ENCODE data around the gene ENTHD1. TPM values are rescaled to one million over a fixed set of nuclear protein-coding genes. Genes with fewer than 3 reads are reported as not detected.
"Not testable (repeated sequence)": the region's sequence is repeated elsewhere in the genome, so short reads cannot be mapped to it uniquely, and the experiment has no call there.

The ENTHD1 gene
- total RNA-seq, 1 donor = not detected

DNA sequence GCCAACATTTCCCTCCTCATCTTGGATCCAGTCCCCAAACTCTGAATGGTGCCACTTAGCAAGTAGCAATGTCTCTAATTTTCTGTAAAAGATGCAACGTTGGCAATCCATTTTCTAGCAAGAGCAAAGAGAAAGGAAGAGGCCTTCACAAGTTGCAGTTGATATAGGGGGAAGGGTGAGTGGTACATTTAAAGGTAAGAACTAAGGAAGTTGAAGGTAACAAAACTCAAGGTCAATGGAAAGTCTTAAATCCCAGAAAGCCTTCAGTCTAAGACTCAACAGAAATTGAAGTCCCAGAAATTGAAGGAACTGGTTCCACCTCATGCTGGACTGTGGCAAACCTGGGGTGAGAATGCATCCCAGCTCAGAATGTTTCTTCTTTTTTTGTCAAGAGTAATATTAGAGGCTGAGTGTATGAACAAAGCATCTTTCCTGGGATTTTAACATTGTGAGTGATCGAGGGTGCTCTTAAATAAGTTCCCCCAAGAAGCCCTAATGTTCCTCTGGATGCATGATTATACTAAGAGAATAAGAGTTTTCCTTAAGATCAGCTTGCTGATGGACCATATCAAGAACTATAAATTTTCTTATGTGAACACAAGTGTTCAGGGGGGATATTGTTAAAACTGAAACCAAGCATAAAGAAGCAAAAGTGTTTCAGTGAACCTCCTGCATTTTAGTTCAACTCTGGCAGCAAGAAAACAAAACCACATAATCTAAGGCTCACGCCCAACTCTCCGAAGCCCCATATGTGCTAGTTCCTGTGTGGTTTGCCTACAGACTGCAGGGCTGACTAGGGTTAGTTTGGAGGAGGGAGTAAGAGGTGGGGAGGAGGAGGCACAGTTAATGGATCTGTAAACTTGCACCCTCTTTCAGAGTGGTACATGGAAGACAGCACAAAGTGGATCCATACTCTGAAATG, 7.0 kb upstream of the ENTHD1 start, which contains the start of gene GRAP2:
TSS of gene GRAP2 (plus strand) at position 779 of the 922 bp plus-strand sequence. CDS start 46,023 bp downstream, outside the sequence.
- peak in 2 of 3 donors; percentile 27 to 78 for DNase-seq (ENCODE audit: low read depth in 2 of 3, low spot score in 2 of 3)

DNA sequence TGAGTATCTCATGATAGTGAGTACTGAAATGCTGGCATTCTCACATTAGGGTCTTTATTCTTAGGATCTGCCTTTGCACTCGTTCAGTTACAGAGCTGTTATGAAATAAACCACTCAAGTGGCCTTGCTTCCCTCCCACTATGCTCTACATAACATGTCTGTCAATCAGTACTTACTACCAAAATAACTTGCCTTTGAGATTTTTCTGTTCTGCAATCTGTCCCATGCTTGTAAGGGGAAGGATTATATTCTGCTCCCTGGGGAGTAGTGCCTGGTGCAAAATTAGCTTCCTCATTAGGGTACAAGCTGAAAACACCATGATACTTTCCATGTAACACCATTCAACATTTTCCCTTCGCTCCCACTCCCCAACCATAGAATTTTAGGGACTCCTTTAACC, 5.4 kb upstream of the ENTHD1 start:
- DNase-seq (ENCODE audit: low read depth in 2 of 3, low spot score in 2 of 3) = peak in 1 of 3 donors; percentile 12

DNA sequence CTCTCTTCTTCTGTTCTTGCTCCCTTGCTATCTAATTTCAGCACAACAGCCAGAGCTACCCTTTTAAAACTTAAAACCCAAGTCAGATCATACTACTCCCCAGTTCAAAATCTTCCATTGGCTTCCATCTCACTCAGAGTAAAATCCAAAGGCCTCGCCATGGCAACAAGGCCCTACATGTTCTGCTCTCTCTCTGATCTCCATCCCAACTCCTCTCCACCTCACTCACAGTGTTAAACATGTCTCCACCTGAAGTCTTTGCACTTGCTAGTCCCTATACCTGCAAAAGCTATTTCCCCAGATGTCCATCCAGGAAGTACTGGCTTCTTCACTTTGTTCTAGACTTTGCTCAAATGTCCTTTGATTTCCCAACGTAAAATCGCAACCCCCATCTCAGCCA, 4.3 kb upstream of the ENTHD1 start:
- DNase-seq (ENCODE audit: low read depth in 2 of 3, low spot score in 2 of 3) = no peak

DNA sequence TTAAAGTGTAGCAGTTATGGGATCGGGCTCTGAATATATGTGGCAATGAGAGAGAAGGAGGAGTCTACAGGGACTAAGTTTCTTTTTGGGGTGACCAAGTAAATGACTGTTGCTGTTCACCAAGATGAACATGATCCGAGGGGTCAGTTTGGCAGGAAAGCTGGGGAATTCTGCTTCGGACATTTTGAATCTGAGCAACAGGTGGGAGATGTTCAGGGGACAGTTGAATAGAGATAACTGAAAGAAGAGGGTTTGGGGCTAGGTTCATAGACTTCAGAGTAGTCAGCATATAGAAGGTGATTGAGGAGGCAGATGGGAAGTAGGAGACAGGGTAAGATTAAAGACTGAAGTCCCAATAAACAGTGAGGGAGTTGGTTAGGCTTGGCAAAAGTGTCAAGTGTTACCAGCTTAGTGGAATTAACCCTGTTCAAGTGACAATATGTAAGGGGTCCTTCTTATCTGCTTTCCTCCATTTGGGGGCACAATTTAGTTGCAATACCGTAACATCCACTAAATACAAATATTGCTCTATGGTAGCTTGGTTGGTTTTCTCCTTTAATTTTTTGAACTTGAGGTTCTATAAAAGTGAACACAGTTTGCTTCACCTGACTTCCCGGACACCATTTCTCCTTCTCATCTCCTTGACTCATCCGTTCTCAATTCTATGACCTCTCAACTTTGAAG, 2.9 kb upstream of the ENTHD1 start:
- DNase-seq (ENCODE audit: low read depth in 2 of 3, low spot score in 2 of 3) = no peak

DNA sequence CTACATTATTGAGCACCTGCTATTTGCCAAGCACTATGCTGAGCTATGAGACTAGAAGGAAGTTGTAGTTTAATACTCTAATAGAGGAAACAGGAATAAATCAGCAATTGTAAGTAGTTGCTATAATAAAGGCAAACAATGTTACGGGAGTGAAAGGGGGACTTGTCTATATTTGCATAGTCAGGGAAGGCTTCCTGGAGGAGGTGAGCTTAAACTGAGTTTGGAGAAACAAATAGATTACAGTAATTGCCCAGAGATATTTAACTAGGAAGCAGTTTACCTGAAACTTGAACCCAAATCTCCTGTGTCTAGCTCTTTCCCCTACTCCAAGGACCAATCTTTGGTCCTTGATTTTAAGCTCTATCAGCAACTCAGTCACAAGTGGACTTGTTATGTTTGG, 2.1 kb upstream of the ENTHD1 start:
- no peak for DNase-seq (ENCODE audit: low read depth in 2 of 3, low spot score in 2 of 3)

DNA sequence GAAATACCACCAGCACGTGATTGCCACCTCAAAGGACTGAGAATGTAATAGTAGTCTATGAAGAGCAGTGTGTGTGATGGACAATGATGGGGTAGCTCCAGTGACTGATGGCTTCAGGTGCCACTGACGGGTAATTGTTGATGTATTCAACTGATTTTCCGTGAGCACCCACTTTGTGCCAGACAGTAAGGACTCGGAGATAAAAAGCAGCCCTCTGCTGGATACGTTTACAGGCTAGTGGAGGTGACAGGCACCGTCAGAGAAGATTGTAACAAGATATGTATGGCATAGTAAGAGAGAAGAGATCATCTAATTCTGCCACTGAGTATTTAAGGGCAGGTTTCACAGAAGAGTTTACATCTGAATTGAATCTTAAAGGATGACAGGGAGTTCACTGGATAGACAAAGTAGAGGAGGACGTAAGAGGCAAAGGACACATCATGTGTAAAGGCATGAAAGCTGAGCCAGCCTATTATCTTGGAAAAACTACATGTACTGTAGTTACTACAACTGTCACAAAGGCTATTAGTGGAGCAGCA, 1.1 kb upstream of the ENTHD1 start:
- DNase-seq (ENCODE audit: low read depth in 2 of 3, low spot score in 2 of 3) = no peak

DNA sequence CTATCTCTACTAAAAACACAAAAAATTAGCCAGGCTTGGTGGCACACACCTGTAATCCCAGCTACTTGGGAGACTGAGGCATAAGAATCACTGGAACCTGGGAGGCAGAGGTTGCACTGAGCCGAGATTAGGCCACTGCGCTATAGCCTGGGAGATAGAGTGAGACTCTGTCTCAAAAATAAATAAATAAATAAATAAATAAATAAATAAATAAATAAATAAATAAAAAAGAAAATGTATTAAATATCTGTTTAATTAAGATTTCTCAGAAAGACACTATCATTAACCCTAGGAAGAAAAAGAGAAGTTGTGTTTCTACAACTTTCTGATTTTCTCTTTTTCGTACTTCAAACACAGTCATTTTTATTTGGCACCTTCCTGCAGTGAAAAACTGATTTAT, 3.6 kb downstream of the ENTHD1 start:
- not testable (repeated sequence) for DNase-seq (ENCODE audit: low read depth in 2 of 3, low spot score in 2 of 3)

DNA sequence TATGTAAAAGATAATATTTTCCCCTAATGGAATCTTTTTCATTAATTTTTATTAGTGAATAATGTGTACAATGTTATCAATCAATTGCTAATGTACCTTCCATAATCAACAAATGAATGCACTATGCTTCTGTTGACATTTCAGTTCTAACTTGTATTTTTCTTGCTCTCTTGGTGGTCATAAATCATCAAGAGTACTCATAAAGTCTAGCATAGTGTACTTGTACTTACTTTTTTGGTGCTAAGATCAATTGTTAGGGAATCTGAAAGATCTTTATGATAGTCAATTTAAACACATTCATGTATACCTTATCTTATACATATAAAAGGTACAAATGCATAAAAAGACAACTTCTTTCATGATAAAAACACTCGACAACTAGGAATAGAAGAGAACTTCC, 10.5 kb downstream of the ENTHD1 start:
- no peak for DNase-seq (ENCODE audit: low read depth in 2 of 3, low spot score in 2 of 3)

DNA sequence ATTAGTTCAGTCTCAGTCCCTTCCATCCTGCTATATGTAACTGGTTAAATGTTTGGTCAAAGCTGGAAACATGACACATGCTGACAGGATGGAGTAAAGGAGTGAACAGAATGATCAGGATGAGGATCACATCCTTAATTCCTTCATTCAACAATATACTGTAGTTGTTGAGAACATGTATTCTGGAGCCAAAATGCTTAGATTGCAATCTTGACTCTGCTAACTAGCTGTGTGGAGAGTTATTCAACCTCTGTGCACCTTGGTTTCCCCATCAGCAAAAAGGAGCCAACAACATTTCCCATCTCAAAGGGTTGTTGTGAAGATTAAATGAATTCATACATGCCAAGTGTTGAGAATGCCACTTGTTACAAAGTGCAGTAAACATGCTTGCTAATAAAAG, 12.8 kb downstream of the ENTHD1 start:
- no peak for DNase-seq (ENCODE audit: low read depth in 2 of 3, low spot score in 2 of 3)

DNA sequence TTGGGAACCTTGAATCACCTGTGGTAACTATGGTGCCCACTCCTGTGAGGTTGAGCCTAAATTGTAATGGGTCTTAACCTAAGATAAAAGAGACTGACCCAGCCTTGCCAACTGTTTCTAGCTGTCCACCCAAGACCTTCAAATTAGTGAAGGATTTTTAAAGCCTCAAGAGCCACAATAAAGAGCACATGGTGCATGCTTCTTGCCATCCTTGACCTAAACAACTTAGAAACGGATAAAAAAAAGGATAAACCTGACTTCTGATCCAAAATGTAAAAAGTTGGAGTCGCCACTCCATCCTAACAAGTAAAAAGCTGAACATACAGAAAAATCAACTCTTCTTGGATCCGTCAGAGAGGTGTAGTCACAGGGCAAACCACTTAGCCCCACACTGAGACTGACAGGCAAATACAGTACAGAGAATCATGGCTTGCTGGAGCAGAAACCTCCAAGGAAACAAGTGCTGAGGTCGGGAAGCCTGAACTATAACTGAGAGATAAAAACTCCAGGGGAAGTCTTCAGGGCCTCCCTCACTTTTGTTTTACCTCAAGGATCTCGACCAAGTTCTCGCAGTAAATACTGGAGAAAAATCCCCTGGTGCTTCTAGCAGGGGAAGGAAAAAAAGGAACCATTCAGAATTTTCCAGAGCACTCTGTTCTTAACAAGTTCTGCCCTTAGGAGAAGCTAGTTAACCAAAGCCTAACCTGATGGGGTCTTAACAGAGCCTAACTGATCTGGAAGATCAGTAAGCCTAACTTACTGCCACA, 16.3 kb downstream of the ENTHD1 start:
- DNase-seq (ENCODE audit: low read depth in 2 of 3, low spot score in 2 of 3) = no peak

DNA sequence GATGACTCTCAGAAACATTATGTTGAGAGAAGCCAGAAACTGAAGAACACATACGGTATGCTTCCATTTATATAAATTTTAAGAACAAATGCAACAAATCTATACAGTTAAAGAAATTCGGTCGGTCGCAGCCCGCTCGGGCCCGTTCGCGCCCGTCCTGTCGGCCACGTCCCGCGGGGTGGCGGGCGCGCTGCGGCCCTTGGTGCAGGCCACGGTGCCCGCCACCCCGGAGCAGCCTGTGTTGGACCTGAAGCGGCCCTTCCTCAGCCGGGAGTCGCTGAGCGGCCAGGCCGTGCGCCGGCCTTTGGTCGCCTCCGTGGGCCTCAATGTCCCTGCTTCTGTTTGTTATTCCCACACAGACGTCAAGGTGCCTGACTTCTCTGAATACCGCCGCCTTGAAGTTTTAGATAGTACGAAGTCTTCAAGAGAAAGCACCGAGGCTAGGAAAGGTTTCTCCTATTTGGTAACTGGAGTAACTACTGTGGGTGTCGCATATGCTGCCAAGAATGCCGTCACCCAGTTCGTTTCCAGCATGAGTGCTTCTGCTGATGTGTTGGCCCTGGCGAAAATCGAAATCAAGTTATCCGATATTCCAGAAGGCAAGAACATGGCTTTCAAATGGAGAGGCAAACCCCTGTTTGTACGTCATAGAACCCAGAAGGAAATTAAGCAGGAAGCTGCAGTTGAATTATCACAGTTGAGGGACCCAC, 18.2 kb downstream of the ENTHD1 start:
- DNase-seq (ENCODE audit: low read depth in 2 of 3, low spot score in 2 of 3) = peak in 1 of 3 donors; percentile 9

DNA sequence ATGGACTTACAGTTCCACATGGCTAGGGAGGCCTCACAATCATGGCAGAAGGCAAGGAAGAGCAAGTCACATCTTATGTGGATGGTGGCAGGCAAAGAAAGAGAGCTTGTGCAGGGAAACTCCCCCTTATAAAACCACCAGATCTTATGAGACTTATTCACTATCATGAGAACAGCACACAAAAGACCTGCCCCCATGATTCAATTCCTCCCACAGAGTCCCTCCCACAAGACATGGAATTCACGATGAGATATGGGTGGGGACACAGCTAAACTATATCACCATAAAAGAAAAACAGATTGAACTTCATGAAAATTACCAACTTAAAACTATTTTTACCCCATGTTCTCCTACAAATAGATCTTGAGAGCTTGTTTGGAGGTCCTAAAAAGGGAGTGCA, 19.6 kb downstream of the ENTHD1 start:
- no peak for DNase-seq (ENCODE audit: low read depth in 2 of 3, low spot score in 2 of 3)

DNA sequence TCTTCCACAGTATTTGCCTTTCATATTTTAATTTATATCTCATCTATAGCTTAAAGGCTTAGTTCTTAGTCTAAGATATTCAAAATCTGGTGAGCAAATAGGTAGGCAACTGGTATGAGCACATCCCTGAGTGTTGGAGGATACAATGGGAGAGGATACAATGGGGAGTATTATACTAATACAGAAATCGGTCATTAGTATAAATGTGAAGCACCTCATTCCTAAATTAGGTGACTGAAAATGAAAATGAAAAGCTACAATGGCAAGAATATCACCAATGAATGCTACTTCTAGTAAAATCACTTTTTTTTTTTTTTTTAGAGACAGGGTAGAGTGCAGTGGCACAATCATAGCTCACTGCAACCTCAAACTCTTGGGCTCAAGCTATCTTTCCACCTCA, 21.0 kb downstream of the ENTHD1 start:
- DNase-seq (ENCODE audit: low read depth in 2 of 3, low spot score in 2 of 3) = no peak

DNA sequence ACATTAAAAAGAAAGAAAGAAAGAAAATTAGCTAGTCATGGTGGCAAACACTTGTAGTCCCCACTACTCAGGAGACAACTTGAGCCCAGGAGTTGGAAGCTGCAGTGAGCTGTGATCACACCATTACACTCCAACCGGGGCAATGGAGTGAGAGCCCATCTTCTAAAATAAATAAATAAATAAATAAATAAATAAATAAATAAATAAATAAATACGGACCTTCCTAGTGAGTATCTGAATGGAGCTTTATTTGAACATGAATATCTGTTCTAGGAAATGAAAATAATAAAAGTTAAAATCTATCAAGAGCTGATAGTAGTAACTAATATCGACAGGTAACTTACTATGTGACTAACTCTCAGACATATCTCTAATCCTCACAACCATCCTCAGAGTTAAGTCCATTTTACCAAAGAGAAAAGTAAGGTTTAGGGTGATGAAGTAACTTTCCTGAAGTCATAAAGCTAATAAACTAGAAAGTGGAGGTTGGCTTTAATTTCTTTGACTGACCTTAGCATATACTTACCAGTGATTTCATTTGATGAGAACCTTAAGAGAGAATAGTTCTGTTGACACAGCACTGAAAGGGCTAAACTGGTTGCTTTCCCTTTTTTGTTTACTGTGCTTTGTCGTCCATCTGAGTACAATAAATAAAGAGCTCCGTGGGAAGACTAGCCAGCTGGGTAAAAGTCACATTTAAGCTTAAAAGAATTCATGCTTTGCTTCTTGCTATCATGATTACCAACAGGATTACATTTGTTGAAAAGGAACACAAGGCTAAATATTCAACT, 22.4 kb downstream of the ENTHD1 start:
- DNase-seq (ENCODE audit: low read depth in 2 of 3, low spot score in 2 of 3) = no peak

DNA sequence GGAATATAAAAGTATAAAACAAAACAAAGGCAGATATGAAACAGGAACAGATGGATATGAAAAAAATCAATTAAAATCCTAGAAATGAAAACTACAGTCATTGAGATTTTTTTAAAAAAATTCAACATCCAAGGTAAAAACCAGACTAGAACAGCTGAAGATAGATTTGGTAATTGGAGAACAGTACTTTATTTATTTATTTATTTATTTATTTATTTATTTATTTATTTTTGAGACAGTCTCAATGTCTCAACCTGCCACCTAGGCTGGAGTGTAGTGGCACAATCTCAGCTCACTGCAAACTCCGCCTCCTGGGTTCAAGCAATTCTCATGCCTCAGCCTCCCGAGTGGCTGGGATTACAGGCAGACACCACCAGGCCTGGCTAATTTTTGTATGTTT, 23.8 kb downstream of the ENTHD1 start:
- DNase-seq (ENCODE audit: low read depth in 2 of 3, low spot score in 2 of 3) = not testable (repeated sequence)

DNA sequence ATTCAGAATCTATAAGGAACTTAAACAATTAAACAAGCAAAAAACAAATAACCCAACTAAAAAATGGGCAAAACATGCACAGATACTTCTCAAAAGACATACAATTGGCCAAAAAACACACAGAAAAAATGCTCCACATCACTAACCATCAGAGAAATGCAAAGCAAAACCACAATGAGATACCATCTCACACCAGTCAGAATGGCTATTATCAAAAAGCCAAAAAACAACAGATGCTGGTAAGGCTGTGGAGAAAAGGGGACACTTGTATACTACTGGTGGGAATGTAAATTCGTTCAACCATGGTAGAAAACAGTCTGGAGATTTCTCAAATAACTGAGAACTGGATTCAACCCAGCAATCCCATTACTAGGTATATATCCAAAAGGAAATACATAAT, 24.8 kb downstream of the ENTHD1 start:
- no peak for DNase-seq (ENCODE audit: low read depth in 2 of 3, low spot score in 2 of 3)

DNA sequence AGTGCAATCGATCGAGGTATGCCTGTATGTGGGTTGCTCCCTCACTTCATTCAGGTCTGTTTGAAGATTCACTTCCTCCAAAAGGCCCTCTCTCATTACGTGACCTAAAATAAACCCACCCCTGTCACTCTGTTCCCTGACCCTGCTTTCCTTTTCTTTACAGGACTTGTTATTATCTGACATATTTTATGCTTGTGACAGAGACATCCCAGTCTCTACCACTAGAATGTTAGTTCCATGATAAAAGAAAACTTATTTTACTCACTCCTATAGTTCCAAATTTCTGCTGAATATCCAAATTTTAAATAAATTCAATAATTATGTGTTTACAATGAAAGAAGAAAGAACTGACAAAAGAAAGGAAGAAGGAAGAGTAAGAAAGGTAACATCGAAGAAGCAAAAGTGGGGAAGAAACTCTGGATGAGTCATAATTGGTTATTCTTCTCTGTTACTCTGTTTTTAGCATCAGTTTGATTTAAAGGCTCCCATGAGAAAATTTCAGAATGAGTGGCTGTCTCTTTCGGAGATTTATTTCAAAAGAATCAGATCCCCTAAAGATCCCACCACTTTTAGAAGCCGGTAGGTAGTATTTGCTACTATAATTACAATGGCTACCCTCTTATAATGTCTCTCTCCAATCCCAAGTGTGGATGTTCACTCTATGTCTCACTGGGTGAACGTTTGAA, 33.5 kb downstream of the ENTHD1 start:
- DNase-seq (ENCODE audit: low read depth in 2 of 3, low spot score in 2 of 3) = no peak

DNA sequence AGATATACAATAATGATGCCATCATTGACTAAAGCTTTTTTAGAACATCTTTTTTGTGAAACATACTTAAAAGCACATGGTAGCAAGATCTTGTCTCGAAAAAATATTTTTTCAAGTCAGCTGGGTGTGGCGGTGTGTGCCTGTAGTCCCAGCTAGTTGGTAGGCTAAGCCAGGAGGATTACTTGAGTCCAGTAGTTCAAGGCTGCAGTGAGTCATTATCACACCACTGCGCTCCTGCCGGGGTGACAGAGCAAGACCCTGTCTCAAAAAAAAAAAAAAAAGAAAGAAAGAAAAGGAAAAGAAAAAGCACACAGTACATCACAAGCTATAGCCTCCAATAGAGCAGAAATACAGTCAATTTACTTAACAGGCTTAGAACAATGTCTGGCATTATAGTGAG, 37.0 kb downstream of the ENTHD1 start:
- DNase-seq (ENCODE audit: low read depth in 2 of 3, low spot score in 2 of 3) = no peak

DNA sequence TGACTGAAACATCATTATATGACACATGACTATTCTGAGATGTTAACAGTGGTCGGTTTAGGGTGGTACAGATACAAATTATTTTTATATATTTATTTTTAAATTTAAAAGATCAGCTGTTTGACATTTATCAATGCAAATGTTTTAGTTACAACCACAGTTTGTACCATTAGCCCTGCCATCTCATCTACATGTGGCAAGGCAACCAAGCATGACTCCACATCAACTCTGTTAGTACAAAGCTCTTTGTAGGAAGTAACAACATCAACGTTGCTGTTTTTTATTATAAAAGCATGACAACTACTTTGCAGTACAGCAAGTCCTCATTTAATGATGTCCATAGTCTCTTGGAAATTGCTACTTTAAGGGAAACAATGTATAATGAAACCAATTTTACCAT, 40.8 kb downstream of the ENTHD1 start:
- no peak for DNase-seq (ENCODE audit: low read depth in 2 of 3, low spot score in 2 of 3)

All from hematopoietic multipotent progenitor cell (in vitro differentiated cells).